ENCODE results near the gene NFATC1.

The NFATC1 gene

DNA sequence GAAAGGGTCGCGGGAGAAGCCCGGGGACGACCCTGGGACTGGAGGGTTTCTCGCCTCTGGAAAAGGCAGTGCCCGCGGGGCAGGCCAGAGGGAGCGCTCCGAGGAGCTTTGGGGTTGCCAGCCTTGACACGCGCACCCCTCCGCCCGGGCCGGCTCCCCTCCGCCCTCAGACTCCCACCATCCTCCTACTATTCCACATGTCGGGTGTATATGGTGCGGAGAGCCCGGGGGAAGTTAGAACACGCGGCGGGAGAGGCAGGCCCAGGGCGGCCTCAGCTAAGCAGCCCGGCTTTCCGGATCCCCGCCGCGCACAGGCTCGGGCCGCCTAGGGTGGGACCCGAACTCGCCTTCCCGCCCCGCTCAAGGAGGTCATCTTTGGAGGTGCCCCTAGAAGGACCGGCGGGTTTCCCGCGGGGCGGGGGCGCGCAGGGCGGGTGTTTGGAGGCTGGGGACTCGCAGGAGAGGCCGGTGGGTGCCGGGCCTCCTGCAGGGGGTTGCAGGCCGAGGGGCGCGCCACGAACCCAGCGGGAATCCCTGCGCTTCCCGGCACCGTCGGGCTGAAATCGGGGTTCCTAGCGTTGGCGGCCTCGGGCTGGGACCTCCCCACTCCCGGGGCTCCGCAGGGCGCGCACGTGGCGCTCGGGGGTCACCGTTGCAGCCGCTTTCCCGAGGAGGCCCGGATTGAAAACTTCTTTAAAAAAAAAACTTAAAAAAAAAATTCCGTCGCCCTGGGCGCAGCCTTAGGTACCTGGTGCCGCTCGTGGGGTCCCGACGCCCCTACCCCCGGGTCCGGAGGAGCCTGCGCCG is 3.7 kb downstream of the NFATC1 start:
- no peak for TF ChIP-seq ZNF274 (IDR thresholded peaks at IDR 0.05; ENCODE audit: low read depth, low read length)
- Histone ChIP-seq H3K36me3 (ENCODE audit: insufficient read depth, insufficient read length, low read length) (no peaks in the 10 kb centered on the region), H3K27me3 (ENCODE audit: insufficient read depth, insufficient read length) (peaks cover 40% of the 10 kb centered on the region), H3K9ac (ENCODE audit: insufficient read length, low read depth) (peak overlapping the region; percentile 87), H3K4me3 (ENCODE audit: insufficient read length, low read depth) (peak overlapping the region; percentile 46), H3K4me1 (ENCODE audit: insufficient read depth, insufficient read length) (peaks cover 7% of the 10 kb centered on the region), H3K9me3 (ENCODE audit: insufficient read depth, low read length) (no peaks in the 10 kb centered on the region)
- DNase-seq (ENCODE audit: low read depth, low spot score) = no peak

DNA sequence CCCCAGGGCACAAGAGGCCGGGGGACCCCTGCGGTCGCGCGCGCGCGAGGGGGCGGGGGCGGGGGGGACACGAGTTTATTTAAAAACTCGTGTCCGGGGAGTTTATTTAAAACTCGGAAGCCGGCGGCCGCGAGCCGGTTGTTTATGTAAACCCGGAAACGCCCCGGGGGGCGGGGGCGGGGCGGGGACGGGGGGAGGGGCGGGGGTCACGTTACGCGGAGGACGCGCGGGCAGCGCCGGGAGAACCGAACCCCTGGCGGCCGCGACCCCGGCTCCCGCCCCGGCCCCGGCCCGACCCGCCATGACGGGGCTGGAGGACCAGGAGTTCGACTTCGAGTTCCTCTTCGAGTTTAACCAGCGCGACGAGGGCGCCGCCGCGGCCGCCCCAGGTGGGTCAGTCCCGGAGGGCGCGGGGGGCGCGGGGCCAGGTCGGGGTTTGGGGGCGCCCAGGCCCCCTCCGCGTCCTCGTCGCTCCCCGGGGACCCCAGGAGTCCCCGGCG is 4.4 kb downstream of the NFATC1 start:
- no peak for DNase-seq (ENCODE audit: low read depth, low spot score)
- TF ChIP-seq YY1 (IDR thresholded peaks at IDR 0.05; ENCODE audit: insufficient read depth, insufficient read length) = no peak
- TF ChIP-seq SUZ12 (IDR thresholded peaks at IDR 0.05; ENCODE audit: extremely low read depth, insufficient read depth, insufficient read length) = no peak
- TF ChIP-seq ZNF274 (IDR thresholded peaks at IDR 0.05; ENCODE audit: low read depth, low read length) = no peak
- Histone ChIP-seq H3K9me3 (ENCODE audit: insufficient read depth, low read length) (no peaks in the 10 kb centered on the region), H3K36me3 (ENCODE audit: insufficient read depth, insufficient read length, low read length) (no peaks in the 10 kb centered on the region), H3K27me3 (ENCODE audit: insufficient read depth, insufficient read length) (peaks cover 36% of the 10 kb centered on the region), H3K4me1 (ENCODE audit: insufficient read depth, insufficient read length) (peaks cover 7% of the 10 kb centered on the region), H3K4me3 (ENCODE audit: insufficient read length, low read depth) (peak overlapping the region; percentile 53), H3K9ac (ENCODE audit: insufficient read length, low read depth) (peak overlapping the region; percentile 56)

DNA sequence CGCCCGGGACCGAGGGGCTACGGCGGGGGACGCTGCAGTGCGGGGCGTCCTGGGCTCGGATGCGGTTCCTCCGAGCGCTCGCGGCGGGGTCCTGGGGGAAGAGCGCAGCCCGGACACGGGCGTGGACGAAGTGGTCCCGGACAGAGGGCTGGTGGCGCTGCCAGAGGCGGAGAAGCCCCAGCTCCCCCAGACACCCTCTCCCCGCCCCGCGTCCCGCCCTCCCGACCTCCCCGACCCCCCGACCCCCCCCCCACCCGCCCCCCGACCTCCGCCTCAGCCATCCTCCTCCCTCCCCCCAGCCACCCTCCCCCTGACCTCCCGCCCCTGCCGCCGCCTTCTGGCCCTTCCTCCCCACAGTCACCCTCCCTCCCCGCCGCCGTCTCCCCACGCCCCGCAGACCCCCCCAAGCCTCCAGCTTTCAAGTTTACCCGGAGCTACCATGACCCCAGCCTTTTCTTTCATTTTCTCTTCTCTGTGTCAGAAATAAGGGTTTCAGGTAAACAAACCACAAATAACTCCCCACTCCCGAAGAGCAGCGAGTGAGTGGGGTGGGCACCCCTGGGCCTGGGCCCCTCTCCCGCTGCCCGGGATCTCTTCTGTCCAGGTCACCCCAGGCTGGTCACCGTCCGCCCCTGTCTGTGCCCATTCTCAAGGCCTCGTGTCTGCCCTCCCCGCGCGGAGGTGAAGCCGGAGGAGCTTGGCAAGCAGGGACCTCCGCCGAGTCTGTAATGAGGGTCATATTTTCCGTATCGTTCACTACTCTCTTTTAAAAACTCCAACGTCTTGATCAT is 5.1 kb downstream of the NFATC1 start:
- TF ChIP-seq ZNF274 (IDR thresholded peaks at IDR 0.05; ENCODE audit: low read depth, low read length) = no peak
- TF ChIP-seq SUZ12 (IDR thresholded peaks at IDR 0.05; ENCODE audit: extremely low read depth, insufficient read depth, insufficient read length) = no peak
- TF ChIP-seq YY1 (IDR thresholded peaks at IDR 0.05; ENCODE audit: insufficient read depth, insufficient read length) = no peak
- Histone ChIP-seq H3K9me3 (ENCODE audit: insufficient read depth, low read length) (no peaks in the 10 kb centered on the region), H3K36me3 (ENCODE audit: insufficient read depth, insufficient read length, low read length) (no peaks in the 10 kb centered on the region), H3K27me3 (ENCODE audit: insufficient read depth, insufficient read length) (peaks cover 36% of the 10 kb centered on the region), H3K4me1 (ENCODE audit: insufficient read depth, insufficient read length) (peaks cover 7% of the 10 kb centered on the region), H3K4me3 (ENCODE audit: insufficient read length, low read depth) (peak overlapping the region; percentile 53), H3K9ac (ENCODE audit: insufficient read length, low read depth) (peak overlapping the region; percentile 56)
- no peak for DNase-seq (ENCODE audit: low read depth, low spot score)

DNA sequence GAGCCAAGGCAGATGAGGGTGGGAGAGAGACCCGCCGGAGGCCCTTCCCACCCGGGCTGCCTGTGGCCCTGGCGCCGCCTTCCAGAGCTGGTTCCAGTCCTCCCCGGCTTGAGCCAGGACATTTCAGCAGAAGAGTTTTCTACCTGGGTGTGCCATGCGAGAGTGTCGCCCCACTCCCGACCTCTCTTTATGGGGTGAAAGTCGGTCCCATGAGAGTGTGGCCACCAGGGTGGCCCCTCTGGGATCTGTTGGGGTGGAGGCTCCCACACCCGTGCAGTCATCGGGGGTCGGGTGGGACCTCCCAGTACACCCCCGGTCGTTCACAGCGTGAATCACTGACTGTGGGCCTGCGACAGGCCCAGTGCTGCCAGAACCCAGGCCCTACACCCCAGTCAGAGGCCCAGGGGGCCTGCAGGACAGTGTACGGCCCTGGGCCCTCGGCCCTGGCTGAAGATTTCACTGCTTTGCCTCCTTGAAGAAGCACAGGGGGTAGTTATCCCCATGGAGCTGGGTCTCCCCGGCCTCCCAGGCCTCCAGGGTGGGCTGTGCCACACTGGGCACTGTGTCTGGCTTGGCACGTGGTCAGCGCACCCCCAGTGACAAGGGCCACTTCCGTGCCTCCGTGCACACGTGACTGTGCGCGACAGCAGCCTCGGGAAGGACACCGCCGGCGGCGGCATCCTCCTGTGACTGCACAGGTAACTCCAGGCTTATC is 5.9 kb downstream of the NFATC1 start:
- Histone ChIP-seq H3K4me3 (ENCODE audit: insufficient read length, low read depth) (no peak overlapping the region), H3K9ac (ENCODE audit: insufficient read length, low read depth) (no peak overlapping the region), H3K9me3 (ENCODE audit: insufficient read depth, low read length) (no peaks in the 10 kb centered on the region), H3K36me3 (ENCODE audit: insufficient read depth, insufficient read length, low read length) (no peaks in the 10 kb centered on the region), H3K27me3 (ENCODE audit: insufficient read depth, insufficient read length) (peaks cover 31% of the 10 kb centered on the region), H3K4me1 (ENCODE audit: insufficient read depth, insufficient read length) (peaks cover 7% of the 10 kb centered on the region)
- no peak for DNase-seq (ENCODE audit: low read depth, low spot score)
- TF ChIP-seq ZNF274 (IDR thresholded peaks at IDR 0.05; ENCODE audit: low read depth, low read length) (no peak), SUZ12 (IDR thresholded peaks at IDR 0.05; ENCODE audit: extremely low read depth, insufficient read depth, insufficient read length) (no peak), YY1 (IDR thresholded peaks at IDR 0.05; ENCODE audit: insufficient read depth, insufficient read length) (no peak)

DNA sequence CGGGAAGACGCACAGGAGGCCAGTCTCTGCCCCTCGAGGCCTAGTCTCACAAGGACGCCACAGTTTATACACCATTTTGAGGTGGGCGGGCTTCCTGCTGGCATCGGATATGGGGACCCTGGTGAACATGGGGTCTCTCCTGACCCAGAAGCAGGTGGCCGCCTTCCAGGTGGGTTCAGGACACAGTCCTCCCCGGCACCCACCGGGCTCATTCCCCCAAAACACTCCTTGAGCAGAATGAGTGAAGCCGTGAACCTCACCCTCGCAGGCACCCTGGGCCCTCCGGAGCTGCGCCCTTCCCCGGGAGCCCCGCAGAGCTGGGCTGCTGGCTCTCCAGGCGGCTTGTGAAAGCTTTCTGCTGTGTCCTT is 6.5 kb downstream of the NFATC1 start:
- H3K9ac ChIP-seq (ENCODE audit: insufficient read length, low read depth) = no peak overlapping the region
- H3K4me1 ChIP-seq (ENCODE audit: insufficient read depth, insufficient read length) = peaks cover 7% of the 10 kb centered on the region
- H3K36me3 ChIP-seq (ENCODE audit: insufficient read depth, insufficient read length, low read length) = no peaks in the 10 kb centered on the region
- TF ChIP-seq SUZ12 (IDR thresholded peaks at IDR 0.05; ENCODE audit: extremely low read depth, insufficient read depth, insufficient read length) (no peak), ZNF274 (IDR thresholded peaks at IDR 0.05; ENCODE audit: low read depth, low read length) (no peak), YY1 (IDR thresholded peaks at IDR 0.05; ENCODE audit: insufficient read depth, insufficient read length) (no peak)
- peaks cover 26% of the 10 kb centered on the region for H3K27me3 ChIP-seq (ENCODE audit: insufficient read depth, insufficient read length)
- H3K9me3 ChIP-seq (ENCODE audit: insufficient read depth, low read length) = no peaks in the 10 kb centered on the region
- no peak for DNase-seq (ENCODE audit: low read depth, low spot score)
- H3K4me3 ChIP-seq (ENCODE audit: insufficient read length, low read depth) = no peak overlapping the region

DNA sequence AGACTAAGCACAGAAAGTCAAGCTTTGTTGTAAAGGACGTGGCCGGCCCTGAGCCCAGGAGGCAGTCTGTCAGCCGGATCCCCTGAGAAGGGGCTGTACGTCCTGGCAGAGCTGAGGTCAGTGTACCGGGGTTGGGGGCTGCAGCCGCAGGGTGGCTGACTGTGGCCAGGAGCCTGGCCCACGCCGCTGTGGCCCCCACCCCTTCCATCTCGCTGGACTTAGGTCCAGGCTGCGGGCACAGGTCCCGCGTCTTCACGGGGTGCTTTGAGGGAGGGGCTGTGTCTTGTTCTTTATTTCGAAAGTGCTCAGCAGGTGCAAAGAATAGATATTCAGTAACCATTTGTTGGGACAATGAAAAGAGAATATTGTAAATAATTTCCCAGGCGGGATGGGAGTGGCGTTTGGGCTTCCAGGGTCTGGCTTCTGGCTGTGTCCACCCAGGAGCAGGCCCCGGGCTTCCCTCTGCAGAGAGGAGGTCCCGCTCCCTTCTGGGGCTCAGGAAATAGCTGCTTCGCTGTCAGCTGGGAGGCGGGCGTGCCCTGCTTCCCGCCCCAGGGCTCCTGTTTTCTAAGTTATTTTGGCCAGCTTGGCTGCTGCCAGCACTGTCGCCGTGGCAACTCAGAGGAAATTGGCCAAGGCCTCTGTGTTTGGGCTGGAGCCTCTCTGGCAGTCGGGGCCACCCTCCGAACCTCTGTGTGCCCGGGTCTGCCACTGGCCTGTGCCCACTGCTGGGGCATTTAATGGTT is 7.4 kb downstream of the NFATC1 start:
- Histone ChIP-seq H3K27me3 (ENCODE audit: insufficient read depth, insufficient read length) (peaks cover 16% of the 10 kb centered on the region), H3K9me3 (ENCODE audit: insufficient read depth, low read length) (no peaks in the 10 kb centered on the region), H3K4me3 (ENCODE audit: insufficient read length, low read depth) (no peak overlapping the region), H3K36me3 (ENCODE audit: insufficient read depth, insufficient read length, low read length) (no peaks in the 10 kb centered on the region), H3K4me1 (ENCODE audit: insufficient read depth, insufficient read length) (peaks cover 4% of the 10 kb centered on the region), H3K9ac (ENCODE audit: insufficient read length, low read depth) (no peak overlapping the region)
- no peak for DNase-seq (ENCODE audit: low read depth, low spot score)
- TF ChIP-seq ZNF274 (IDR thresholded peaks at IDR 0.05; ENCODE audit: low read depth, low read length) (no peak), SUZ12 (IDR thresholded peaks at IDR 0.05; ENCODE audit: extremely low read depth, insufficient read depth, insufficient read length) (no peak), YY1 (IDR thresholded peaks at IDR 0.05; ENCODE audit: insufficient read depth, insufficient read length) (no peak)

Measured in NT2/D1 (cell line).